Mononuclear cell (primary cell): ENCODE results near the gene SPINK9. TPM values are rescaled to one million over a fixed set of nuclear protein-coding genes. Genes with fewer than 3 reads are reported as not detected.

Source experiments
- H3K27me3 ChIP-seq: 2 replicates; pipeline ENCODE4 v1.6.0; 2011; ENCODE audit warnings: low read length, control low read depth; ENCODE audit not compliant: insufficient read depth
- H3K4me1 ChIP-seq: 2 replicates; pipeline ENCODE4 v1.5.1; 2011; ENCODE audit warnings: mild to moderate bottlenecking, low read length, control low read depth; ENCODE audit not compliant: insufficient read depth
- H3K4me3 ChIP-seq: 2 replicates; pipeline ENCODE4 v1.5.1; 2011; ENCODE audit warnings: mild to moderate bottlenecking, low read length, moderate library complexity
- H3K9me3 ChIP-seq: 2 replicates; pipeline ENCODE4 v1.5.1; 2011; ENCODE audit warnings: low read depth, mild to moderate bottlenecking, control low read depth, low read length
- total RNA-seq: library from RNA; depleted of rRNA; stranded (reverse); fragments of >200 nt; gene quantifications from one replicate; pipeline ENCODE4 v1.2.3, GENCODE V29; 2012

SPINK9 gene
- total RNA-seq, 1 donor = not detected

DNA sequence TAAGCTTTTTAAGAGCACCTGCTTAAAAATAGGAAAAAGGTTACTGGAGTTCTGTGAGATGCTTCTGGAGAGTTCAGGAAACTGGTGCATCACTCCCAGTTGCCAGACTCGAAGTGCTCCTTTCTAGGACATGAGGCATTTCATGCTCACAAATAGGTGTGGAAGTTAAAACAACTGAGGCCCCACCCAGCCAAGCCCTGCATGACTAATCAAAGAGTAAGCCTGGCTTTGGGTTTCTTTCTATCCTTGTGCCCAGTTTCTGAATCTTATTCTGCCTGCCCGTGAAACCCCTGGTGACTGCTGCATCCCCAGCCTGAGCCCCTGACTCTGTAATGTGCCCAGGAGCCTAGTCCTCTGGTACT is 7.7 kb downstream of the SPINK9 start:
- Histone ChIP-seq H3K9me3 (no peaks in the 10 kb centered on the region), H3K4me3 (no peak overlapping the region), H3K27me3 (no peaks in the 10 kb centered on the region), H3K4me1 (no peaks in the 10 kb centered on the region)

DNA sequence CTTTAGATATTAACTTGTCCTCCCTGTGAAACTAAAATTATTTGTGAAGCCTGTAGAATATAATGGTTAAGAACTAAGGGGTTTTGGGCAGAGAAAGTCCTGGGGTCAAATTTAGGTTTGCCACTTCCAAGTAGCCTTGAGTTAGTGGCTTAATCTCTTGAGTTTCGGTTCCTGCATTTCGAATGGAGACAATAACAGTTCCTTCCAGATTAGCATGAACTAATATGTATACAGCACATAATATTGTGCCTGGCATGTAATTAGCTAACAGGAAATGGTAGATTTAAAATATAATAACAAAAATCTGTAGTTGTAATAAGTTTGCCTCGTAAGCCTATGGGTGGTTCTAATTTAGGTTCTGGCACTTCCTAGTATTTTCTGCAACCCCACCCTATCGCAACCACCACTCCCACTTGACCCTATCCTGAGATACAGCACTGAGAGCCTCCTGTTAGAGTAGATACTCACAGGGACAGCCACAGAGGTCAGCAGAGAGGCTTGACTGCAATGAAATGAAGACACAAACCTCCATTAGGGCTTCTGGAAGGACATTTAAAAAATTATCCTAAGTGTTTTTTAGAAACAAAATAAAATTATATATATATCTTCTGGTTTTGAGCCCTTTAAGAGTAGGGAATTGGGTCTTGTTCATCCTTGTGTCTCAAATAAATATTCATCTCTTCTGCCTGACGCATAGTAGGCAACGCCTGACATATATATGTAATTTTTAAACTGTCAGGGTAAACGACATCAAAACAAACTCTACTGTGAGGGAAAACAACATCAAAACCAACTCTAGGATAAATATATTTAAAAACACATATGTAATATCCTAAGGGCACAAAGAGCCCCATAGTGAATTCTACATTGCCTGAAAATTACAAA is 8.5 kb downstream of the SPINK9 start:
- Histone ChIP-seq H3K9me3 (no peaks in the 10 kb centered on the region), H3K27me3 (no peaks in the 10 kb centered on the region), H3K4me1 (no peaks in the 10 kb centered on the region), H3K4me3 (no peak overlapping the region)

DNA sequence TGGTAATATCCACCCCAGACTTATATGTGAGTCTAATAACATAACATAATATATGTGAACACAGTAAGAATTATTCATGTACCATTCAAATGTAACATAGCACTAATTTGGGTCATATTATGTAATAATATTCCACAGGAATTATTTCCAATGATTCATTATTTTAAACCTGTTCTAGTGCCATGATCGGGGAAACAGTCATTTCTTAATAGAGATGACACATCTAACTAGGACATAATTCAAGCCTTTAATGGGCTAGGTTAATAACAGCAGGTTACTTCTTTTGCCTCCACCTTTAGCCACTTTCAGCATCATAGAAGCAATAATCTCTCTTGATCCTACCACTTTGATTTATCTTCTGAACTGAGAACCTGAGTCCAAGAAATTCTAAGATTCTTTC is 12.3 kb downstream of the SPINK9 start:
- H3K4me3 ChIP-seq = no peak overlapping the region
- no peaks in the 10 kb centered on the region for H3K4me1 ChIP-seq
- no peaks in the 10 kb centered on the region for H3K9me3 ChIP-seq
- H3K27me3 ChIP-seq = no peaks in the 10 kb centered on the region

DNA sequence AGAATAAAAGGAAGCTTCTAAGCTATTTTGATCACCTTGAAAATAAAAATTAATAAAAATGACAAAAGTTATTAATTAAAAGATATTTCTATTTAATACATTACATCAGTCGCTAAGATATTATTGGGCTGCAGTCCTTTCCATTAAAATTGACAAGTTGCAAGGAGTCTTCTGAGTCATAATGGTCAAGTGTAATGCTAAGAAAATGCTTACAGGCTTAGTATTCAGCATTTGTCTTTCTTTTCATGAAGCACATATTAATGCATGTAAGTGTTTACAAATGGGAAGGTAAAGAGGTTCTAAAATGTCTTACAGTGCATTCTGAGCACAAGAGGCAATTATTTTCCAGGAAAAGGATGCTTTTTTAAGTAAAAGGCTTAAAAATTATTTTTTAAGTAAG is 17.3 kb downstream of the SPINK9 start:
- no peaks in the 10 kb centered on the region for H3K4me1 ChIP-seq
- H3K4me3 ChIP-seq = no peak overlapping the region
- H3K27me3 ChIP-seq = no peaks in the 10 kb centered on the region
- no peaks in the 10 kb centered on the region for H3K9me3 ChIP-seq

DNA sequence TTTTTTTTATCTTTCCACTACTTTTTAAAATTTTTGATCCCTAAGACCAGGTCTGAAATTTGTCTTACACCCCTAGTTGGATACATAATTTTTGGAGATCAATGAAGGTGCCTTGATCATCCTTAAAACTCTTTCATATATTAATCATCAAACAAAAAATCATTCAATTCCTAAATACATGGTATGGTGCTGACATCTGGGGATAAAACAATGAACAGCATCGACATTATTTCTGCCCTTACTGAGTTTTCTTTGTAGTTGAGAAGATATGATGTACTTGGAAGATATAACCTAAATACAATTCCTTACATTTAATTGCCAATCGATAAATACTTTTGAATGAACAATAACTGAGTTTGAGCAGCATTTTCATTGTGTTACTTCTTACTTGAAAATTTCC is 18.3 kb downstream of the SPINK9 start:
- H3K4me1 ChIP-seq = no peaks in the 10 kb centered on the region
- no peaks in the 10 kb centered on the region for H3K27me3 ChIP-seq
- no peak overlapping the region for H3K4me3 ChIP-seq
- H3K9me3 ChIP-seq = no peaks in the 10 kb centered on the region

DNA sequence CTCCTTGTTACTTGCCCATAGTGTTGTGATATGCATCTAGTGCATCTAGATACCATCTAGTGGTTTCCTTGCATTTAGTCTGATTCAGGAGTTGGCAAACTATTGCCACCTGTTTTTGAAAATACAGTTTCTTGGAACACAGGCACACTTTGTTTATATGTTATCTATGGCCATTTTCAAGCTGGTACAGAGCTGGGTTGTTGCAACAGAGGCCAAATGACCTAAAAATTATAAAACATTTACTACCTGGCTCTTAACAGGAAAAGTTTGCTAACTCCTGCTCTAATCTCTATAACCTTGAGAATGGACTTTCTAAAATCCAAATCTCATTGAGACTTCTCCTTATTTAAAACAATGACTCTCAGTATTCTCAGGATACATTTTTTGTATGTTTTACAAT is 29.0 kb downstream of the SPINK9 start:
- Histone ChIP-seq H3K4me1 (no peaks in the 10 kb centered on the region), H3K9me3 (peaks cover 11% of the 10 kb centered on the region), H3K27me3 (no peaks in the 10 kb centered on the region), H3K4me3 (no peak overlapping the region)

DNA sequence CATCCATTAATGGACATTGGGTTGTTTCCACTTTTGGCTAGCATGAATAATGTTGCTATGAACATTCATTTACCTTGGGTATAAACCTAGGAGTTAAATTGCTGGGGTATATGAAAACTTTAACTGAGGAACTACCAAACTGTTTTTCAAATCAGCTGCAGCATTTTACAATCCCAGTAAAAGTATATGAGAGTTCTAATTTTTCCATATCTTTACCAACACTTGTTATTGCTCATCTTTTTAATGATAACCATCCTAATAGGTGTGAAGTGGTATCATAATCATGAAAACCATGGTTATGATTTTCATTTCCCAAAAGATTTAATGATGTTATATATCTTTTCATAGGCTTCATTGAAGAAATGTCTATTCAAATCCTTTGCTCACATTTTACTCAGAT is 32.9 kb downstream of the SPINK9 start:
- Histone ChIP-seq H3K4me3 (no peak overlapping the region), H3K27me3 (no peaks in the 10 kb centered on the region), H3K4me1 (no peaks in the 10 kb centered on the region), H3K9me3 (peaks cover 11% of the 10 kb centered on the region)

DNA sequence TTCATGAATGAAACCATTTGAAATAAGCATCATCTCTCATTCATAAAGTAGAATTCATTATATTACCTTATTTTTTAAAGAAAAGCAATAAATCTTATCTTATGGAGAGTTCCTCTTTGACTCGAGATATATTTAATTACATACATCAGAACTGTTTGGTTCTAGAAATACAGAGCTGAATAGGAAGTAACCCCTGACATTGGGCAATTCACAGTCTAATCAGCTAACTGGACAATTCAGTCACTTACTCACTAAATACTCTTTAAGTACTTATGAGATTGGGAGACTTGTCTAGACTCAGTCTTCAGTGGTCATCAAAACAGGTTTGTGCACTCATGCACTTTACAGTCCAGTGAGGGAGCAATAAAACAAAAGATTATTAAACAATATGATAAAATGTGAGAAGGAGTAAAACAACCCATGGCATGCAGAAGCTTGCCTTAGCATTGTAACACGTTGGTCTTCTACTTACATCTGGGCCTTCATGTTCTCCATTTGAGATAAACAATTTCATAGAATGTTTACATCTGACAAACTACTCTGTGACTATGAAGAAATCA is 36.9 kb downstream of the SPINK9 start:
- Histone ChIP-seq H3K4me3 (no peak overlapping the region), H3K4me1 (no peaks in the 10 kb centered on the region), H3K9me3 (peaks cover 11% of the 10 kb centered on the region), H3K27me3 (no peaks in the 10 kb centered on the region)

DNA sequence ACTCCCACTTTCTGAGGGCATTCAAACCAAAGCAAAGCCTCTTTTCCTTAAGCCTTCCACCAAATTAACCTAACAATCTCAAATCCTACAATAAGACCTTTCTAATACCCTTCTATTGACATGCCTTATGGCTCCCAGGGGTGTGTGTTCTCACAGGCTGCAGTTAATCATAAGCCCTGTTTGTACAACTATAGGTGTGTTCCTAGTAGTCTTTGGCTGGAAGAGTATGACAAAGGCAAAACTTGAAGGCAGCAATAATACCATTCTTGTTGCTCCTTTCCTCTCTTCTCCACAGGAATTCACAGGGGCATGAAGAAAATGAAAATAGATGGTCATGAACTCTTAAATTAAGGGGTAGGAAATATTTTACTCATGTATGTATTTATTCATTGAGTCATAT is 37.5 kb downstream of the SPINK9 start:
- Histone ChIP-seq H3K4me1 (no peaks in the 10 kb centered on the region), H3K4me3 (no peak overlapping the region), H3K27me3 (no peaks in the 10 kb centered on the region), H3K9me3 (peaks cover 11% of the 10 kb centered on the region)

DNA sequence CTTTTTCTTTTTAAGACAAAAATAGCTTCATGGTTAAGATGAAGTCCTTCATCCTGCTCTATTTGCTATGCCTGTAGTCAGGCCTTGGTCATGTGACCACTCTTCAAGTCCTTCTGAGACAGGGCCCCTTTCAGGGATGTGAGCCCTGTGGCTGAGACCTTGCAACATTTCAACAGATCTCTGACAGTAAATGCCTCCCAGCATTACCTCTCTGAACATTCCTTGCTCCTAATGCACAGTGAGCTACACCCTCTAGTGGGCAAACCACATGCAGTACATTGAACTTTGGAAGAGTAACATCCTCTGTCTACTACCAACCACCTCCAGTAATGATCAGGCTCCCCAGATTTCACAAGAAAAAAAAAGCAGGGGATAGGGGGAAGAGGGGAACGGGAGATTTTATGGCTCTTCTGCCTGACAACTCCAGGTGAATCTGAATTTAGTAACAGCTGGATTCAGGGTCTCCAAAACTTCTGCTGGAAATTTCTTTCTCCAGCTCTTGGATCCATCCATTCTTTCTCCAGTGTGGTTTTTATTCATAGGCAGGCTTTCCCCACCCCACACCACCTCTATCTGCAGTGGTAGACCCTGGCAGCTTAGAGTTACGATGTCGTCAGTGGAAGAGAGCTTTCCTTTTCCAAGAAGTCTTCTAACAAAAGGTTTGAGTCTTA is 39.5 kb downstream of the SPINK9 start:
- H3K9me3 ChIP-seq = no peaks in the 10 kb centered on the region
- H3K4me1 ChIP-seq = no peaks in the 10 kb centered on the region
- H3K27me3 ChIP-seq = no peaks in the 10 kb centered on the region
- no peak overlapping the region for H3K4me3 ChIP-seq

DNA sequence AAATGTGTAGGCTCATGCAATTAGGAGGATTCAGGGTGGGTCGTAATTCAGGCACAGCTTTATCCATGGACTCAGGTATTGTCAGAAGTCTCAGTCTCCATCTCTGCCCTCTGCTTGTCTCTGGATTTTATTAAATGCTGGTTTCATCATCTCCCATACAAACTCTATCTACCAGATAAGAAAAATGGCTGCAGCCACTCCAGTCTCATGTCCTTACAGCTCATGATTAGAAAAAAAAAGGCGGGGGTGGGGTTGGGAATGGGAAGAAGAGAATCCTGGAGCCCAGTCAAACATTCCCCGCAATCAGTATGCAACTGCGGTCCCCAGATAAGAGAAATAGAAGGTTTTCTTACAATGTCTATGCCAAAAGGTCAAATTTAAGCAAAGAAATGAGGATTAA is 40.8 kb downstream of the SPINK9 start:
- H3K4me3 ChIP-seq = no peak overlapping the region
- H3K9me3 ChIP-seq = no peaks in the 10 kb centered on the region
- H3K27me3 ChIP-seq = no peaks in the 10 kb centered on the region
- no peaks in the 10 kb centered on the region for H3K4me1 ChIP-seq

DNA sequence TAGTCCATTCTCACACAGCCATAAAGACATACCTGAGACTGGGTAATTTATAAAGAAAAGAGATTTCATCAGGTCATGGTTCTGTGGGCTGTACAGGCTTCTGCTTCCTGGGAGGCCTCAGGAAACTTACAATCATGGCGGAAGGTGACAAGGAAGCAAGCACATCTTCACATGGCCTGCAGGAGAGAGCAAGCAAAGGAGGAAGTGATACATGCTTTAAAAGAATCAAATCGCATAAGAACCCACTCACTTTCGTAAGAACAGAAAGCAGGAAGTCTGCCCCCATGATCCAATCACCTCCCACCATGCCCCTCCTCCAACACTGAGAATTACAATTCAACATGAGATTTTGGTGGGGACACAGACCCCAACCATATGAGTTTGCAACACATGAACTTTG is 43.3 kb downstream of the SPINK9 start:
- Histone ChIP-seq H3K27me3 (no peaks in the 10 kb centered on the region), H3K9me3 (no peaks in the 10 kb centered on the region), H3K4me3 (no peak overlapping the region), H3K4me1 (peaks cover 3% of the 10 kb centered on the region)

DNA sequence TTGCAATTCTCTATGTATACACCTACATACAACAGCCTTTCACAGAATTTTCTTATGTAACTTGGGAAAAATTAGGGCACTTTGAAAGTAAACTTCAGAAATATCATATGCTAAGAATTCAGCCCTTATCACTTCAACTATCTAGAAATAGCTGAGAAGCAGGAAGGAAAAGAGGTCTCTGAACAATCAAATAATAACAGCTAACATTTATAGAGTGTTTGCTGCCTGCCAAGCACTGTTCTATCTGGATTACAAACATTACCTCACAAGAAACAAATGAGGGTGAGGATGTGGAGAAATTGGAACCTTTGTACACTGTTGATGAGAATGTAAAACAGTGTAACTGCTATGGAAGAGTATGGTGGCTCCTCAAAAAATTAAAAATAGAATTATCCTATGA is 44.0 kb downstream of the SPINK9 start:
- peaks cover 5% of the 10 kb centered on the region for H3K4me1 ChIP-seq
- H3K9me3 ChIP-seq = no peaks in the 10 kb centered on the region
- no peaks in the 10 kb centered on the region for H3K27me3 ChIP-seq
- no peak overlapping the region for H3K4me3 ChIP-seq

DNA sequence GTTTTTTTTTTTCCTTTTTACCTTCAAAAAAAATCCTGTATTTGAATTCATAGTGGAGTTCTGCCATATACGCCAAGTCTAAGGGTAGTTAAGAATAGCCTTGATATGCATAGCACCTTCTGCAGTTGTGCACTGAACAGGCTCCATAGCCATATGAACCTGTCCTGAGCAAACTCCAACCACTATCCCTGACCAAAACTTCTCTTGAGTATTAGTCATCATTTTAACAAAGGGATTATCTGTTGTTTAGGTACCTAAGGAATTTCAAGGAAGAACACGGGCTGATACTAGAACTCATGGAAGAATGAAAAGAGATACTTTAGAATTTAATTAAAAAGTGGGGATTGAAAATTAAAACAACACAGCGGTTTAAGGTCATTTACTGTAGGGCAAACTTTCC is 46.5 kb downstream of the SPINK9 start:
- Histone ChIP-seq H3K9me3 (no peaks in the 10 kb centered on the region), H3K27me3 (no peaks in the 10 kb centered on the region), H3K4me3 (no peak overlapping the region), H3K4me1 (peaks cover 28% of the 10 kb centered on the region)

DNA sequence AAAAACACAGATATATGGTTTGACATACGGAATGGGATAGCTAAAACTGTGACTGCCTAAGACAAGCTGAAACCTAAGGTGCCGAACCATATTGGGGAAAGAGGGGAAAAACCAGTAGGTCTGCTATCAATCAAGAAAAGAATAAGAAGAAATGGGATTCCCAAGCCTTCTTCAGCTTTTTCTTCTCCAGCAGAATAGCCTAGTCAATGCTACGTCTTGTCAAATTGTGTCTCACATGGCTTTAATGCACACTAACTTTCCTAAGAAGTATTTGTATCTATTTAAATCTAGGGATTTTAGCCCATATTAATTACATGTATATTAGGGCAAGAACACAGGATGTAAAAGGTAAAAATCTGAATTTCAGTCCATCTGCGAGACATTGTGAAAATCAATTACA is 47.6 kb downstream of the SPINK9 start:
- H3K4me3 ChIP-seq = peak overlapping the region; percentile 77
- peaks cover 36% of the 10 kb centered on the region for H3K4me1 ChIP-seq
- H3K9me3 ChIP-seq = no peaks in the 10 kb centered on the region
- H3K27me3 ChIP-seq = no peaks in the 10 kb centered on the region
